Measurements from ENCODE around the gene PEX10.

Gene PEX10

GRCh38 chr1:2452201-2452931, 40.0 kb upstream of the PEX10 start:
- Histone ChIP-seq H3K4me1 (ENCODE audit: control insufficient read depth, insufficient read depth, low read length, unreplicated experiment) (peaks cover 26% of the 10 kb centered on the region), H2AFZ (ENCODE audit: low read length, unreplicated experiment) (peak overlapping the region; percentile 40), H3K4me3 (ENCODE audit: low read depth, low read length) (peak overlapping the region; percentile 7; the same call in 1 of the 2 replicates), H3K27me3 (ENCODE audit: insufficient read depth, low read length) (no peaks in the 10 kb centered on the region), H3K27ac (ENCODE audit: low read depth, low read length) (peak overlapping the region; percentile 70), H3K79me2 (ENCODE audit: control insufficient read depth, insufficient read depth, low read length, unreplicated experiment) (no peaks in the 10 kb centered on the region), H3K36me3 (ENCODE audit: insufficient read depth, low read length) (no peaks in the 10 kb centered on the region)

GRCh38 chr1:2451741-2452140, 39.4 kb upstream of the PEX10 start:
- H3K27ac ChIP-seq (ENCODE audit: low read depth, low read length), result peak overlapping the region; percentile 70
- H3K4me1 ChIP-seq (ENCODE audit: control insufficient read depth, insufficient read depth, low read length, unreplicated experiment), result peaks cover 32% of the 10 kb centered on the region
- H2AFZ ChIP-seq (ENCODE audit: low read length, unreplicated experiment), result no peak overlapping the region
- H3K79me2 ChIP-seq (ENCODE audit: control insufficient read depth, insufficient read depth, low read length, unreplicated experiment), result no peaks in the 10 kb centered on the region
- no peaks in the 10 kb centered on the region for H3K27me3 ChIP-seq (ENCODE audit: insufficient read depth, low read length)
- peak overlapping the region; percentile 7; the same call in 1 of the 2 replicates for H3K4me3 ChIP-seq (ENCODE audit: low read depth, low read length)
- H3K36me3 ChIP-seq (ENCODE audit: insufficient read depth, low read length), result no peaks in the 10 kb centered on the region

- no peak overlapping the region for H3K4me3 ChIP-seq (ENCODE audit: low read depth, low read length)
- H3K27me3 ChIP-seq (ENCODE audit: insufficient read depth, low read length), result peaks cover under 1% of the 10 kb centered on the region; the same call in 1 of the 2 replicates
- H3K36me3 ChIP-seq (ENCODE audit: insufficient read depth, low read length), result no peaks in the 10 kb centered on the region
- H3K27ac ChIP-seq (ENCODE audit: low read depth, low read length), result no peak overlapping the region
- no peak overlapping the region for H2AFZ ChIP-seq (ENCODE audit: low read length, unreplicated experiment)
- peaks cover 33% of the 10 kb centered on the region for H3K4me1 ChIP-seq (ENCODE audit: control insufficient read depth, insufficient read depth, low read length, unreplicated experiment)
- H3K79me2 ChIP-seq (ENCODE audit: control insufficient read depth, insufficient read depth, low read length, unreplicated experiment), result no peaks in the 10 kb centered on the region
Measured at GRCh38 chr1:2449636-2450454, 37.5 kb upstream of the PEX10 start.

GRCh38 chr1:2448098-2448445, 35.7 kb upstream of the PEX10 start:
- H3K27ac ChIP-seq (ENCODE audit: low read depth, low read length), result no peak overlapping the region
- H3K4me3 ChIP-seq (ENCODE audit: low read depth, low read length), result no peak overlapping the region
- H3K4me1 ChIP-seq (ENCODE audit: control insufficient read depth, insufficient read depth, low read length, unreplicated experiment), result peaks cover 27% of the 10 kb centered on the region
- H3K27me3 ChIP-seq (ENCODE audit: insufficient read depth, low read length), result peaks cover 15% of the 10 kb centered on the region
- H3K36me3 ChIP-seq (ENCODE audit: insufficient read depth, low read length), result no peaks in the 10 kb centered on the region
- H3K79me2 ChIP-seq (ENCODE audit: control insufficient read depth, insufficient read depth, low read length, unreplicated experiment), result no peaks in the 10 kb centered on the region
- no peak overlapping the region for H2AFZ ChIP-seq (ENCODE audit: low read length, unreplicated experiment)

- H3K4me1 ChIP-seq (ENCODE audit: control insufficient read depth, insufficient read depth, low read length, unreplicated experiment), result peaks cover 21% of the 10 kb centered on the region
Measured at GRCh38 chr1:2447276-2448097, 35.1 kb upstream of the PEX10 start.

GRCh38 chr1:2446861-2447260, 34.5 kb upstream of the PEX10 start:
- Histone ChIP-seq H3K79me2 (ENCODE audit: control insufficient read depth, insufficient read depth, low read length, unreplicated experiment) (no peaks in the 10 kb centered on the region), H3K36me3 (ENCODE audit: insufficient read depth, low read length) (no peaks in the 10 kb centered on the region), H3K27me3 (ENCODE audit: insufficient read depth, low read length) (peaks cover 24% of the 10 kb centered on the region), H3K27ac (ENCODE audit: low read depth, low read length) (no peak overlapping the region), H3K4me3 (ENCODE audit: low read depth, low read length) (no peak overlapping the region), H2AFZ (ENCODE audit: low read length, unreplicated experiment) (no peak overlapping the region), H3K4me1 (ENCODE audit: control insufficient read depth, insufficient read depth, low read length, unreplicated experiment) (peaks cover 15% of the 10 kb centered on the region)

More at GRCh38 chr1:2447276-2448097, 35.1 kb upstream of the PEX10 start:
- H3K79me2 ChIP-seq (ENCODE audit: control insufficient read depth, insufficient read depth, low read length, unreplicated experiment), result no peaks in the 10 kb centered on the region
- H3K27me3 ChIP-seq (ENCODE audit: insufficient read depth, low read length), result peaks cover 18% of the 10 kb centered on the region
- no peaks in the 10 kb centered on the region for H3K36me3 ChIP-seq (ENCODE audit: insufficient read depth, low read length)
- H2AFZ ChIP-seq (ENCODE audit: low read length, unreplicated experiment), result no peak overlapping the region
- no peak overlapping the region for H3K4me3 ChIP-seq (ENCODE audit: low read depth, low read length)
- no peak overlapping the region for H3K27ac ChIP-seq (ENCODE audit: low read depth, low read length)

GRCh38 chr1:2446394-2446793, 34.0 kb upstream of the PEX10 start:
- Histone ChIP-seq H3K27ac (ENCODE audit: low read depth, low read length) (no peak overlapping the region), H3K36me3 (ENCODE audit: insufficient read depth, low read length) (no peaks in the 10 kb centered on the region), H3K4me3 (ENCODE audit: low read depth, low read length) (no peak overlapping the region), H3K4me1 (ENCODE audit: control insufficient read depth, insufficient read depth, low read length, unreplicated experiment) (peaks cover 10% of the 10 kb centered on the region), H3K79me2 (ENCODE audit: control insufficient read depth, insufficient read depth, low read length, unreplicated experiment) (no peaks in the 10 kb centered on the region), H3K27me3 (ENCODE audit: insufficient read depth, low read length) (peaks cover 26% of the 10 kb centered on the region), H2AFZ (ENCODE audit: low read length, unreplicated experiment) (no peak overlapping the region)

GRCh38 chr1:2445823-2446215, 33.5 kb upstream of the PEX10 start:
- Histone ChIP-seq H3K36me3 (ENCODE audit: insufficient read depth, low read length) (no peaks in the 10 kb centered on the region), H3K79me2 (ENCODE audit: control insufficient read depth, insufficient read depth, low read length, unreplicated experiment) (no peaks in the 10 kb centered on the region), H3K27ac (ENCODE audit: low read depth, low read length) (no peak overlapping the region), H2AFZ (ENCODE audit: low read length, unreplicated experiment) (no peak overlapping the region), H3K27me3 (ENCODE audit: insufficient read depth, low read length) (peaks cover 26% of the 10 kb centered on the region), H3K4me1 (ENCODE audit: control insufficient read depth, insufficient read depth, low read length, unreplicated experiment) (peaks cover 7% of the 10 kb centered on the region), H3K4me3 (ENCODE audit: low read depth, low read length) (no peak overlapping the region)

- Histone ChIP-seq H3K4me3 (ENCODE audit: low read depth, low read length) (no peak overlapping the region), H3K36me3 (ENCODE audit: insufficient read depth, low read length) (no peaks in the 10 kb centered on the region), H3K27me3 (ENCODE audit: insufficient read depth, low read length) (peaks cover 26% of the 10 kb centered on the region), H3K4me1 (ENCODE audit: control insufficient read depth, insufficient read depth, low read length, unreplicated experiment) (peaks cover 7% of the 10 kb centered on the region), H2AFZ (ENCODE audit: low read length, unreplicated experiment) (no peak overlapping the region), H3K79me2 (ENCODE audit: control insufficient read depth, insufficient read depth, low read length, unreplicated experiment) (no peaks in the 10 kb centered on the region), H3K27ac (ENCODE audit: low read depth, low read length) (no peak overlapping the region)
Measured at GRCh38 chr1:2445162-2445822, 32.9 kb upstream of the PEX10 start.

- H2AFZ ChIP-seq (ENCODE audit: low read length, unreplicated experiment), result no peak overlapping the region
- H3K27me3 ChIP-seq (ENCODE audit: insufficient read depth, low read length), result peaks cover 26% of the 10 kb centered on the region
- H3K4me3 ChIP-seq (ENCODE audit: low read depth, low read length), result peak overlapping the region; percentile 43; the same call in 1 of the 2 replicates
- H3K79me2 ChIP-seq (ENCODE audit: control insufficient read depth, insufficient read depth, low read length, unreplicated experiment), result no peaks in the 10 kb centered on the region
- H3K4me1 ChIP-seq (ENCODE audit: control insufficient read depth, insufficient read depth, low read length, unreplicated experiment), result peaks cover 7% of the 10 kb centered on the region
- H3K36me3 ChIP-seq (ENCODE audit: insufficient read depth, low read length), result no peaks in the 10 kb centered on the region
- no peak overlapping the region for H3K27ac ChIP-seq (ENCODE audit: low read depth, low read length)
Measured at GRCh38 chr1:2444138-2444591, 31.8 kb upstream of the PEX10 start.

All from ACC112 (cell line).